HL-60 (cell line): ENCODE measurements around the gene TMEM101.
A peak's percentile ranks its signal among the peaks of the same experiment; 100 is the strongest.
"Not testable (repeated sequence)": the region's sequence is repeated elsewhere in the genome, so short reads cannot be mapped to it uniquely, and the experiment has no call there.

ENCODE experiments used
- DNase-seq, 2 experiments: peaks; one replicate each; pipeline ENCODE4 v3.0.0-alpha.2; 2010 to 2020; ENCODE audit warnings: low read depth in 1 of 2, low spot score in 1 of 2
- H3K27ac ChIP-seq: fragments of 250-450 bp; sonication (Bioruptor Pico); replicated peaks from 2 replicates; pipeline ENCODE4 v1.5.1; 2020; ENCODE audit warnings: mild to moderate bottlenecking, moderate library complexity
- H3K27me3 ChIP-seq: fragments of 250-450 bp; sonication (Bioruptor Pico); 2 replicates; pipeline ENCODE4 v1.5.1; 2021; ENCODE audit warnings: mild to moderate bottlenecking, moderate library complexity; ENCODE audit not compliant: insufficient read depth, poor library complexity, severe bottlenecking
- H3K4me3 ChIP-seq: replicated peaks from 2 replicates; pipeline ENCODE4 v1.5.1; 2011; ENCODE audit warnings: mild to moderate bottlenecking, control low read depth, low read length; ENCODE audit not compliant: insufficient read depth
- GABPA ChIP-seq: IDR thresholded peaks from 2 replicates; pipeline ENCODE4 v1.6.1; 2012; ENCODE audit warnings: low read depth
- POLR2AphosphoS5 ChIP-seq: IDR thresholded peaks from 2 replicates; pipeline ENCODE4 v1.6.1; 2012; ENCODE audit warnings: low read depth
- SPI1 ChIP-seq: IDR thresholded peaks from 2 replicates; pipeline ENCODE4 v1.6.1; 2012; ENCODE audit warnings: low read depth, mild to moderate bottlenecking, borderline replicate concordance
- TF ChIP-seq, protein P1 (sequence below): IDR thresholded peaks from 2 replicates; pipeline ENCODE4 v1.6.1; 2012; ENCODE audit warnings: low read depth; ENCODE audit not compliant: insufficient replicate concordance
- TF ChIP-seq, protein P2 (sequence below): IDR thresholded peaks from one replicate; pipeline ENCODE4 v1.5.1; 2011; ENCODE audit warnings: low read length, control low read depth, inconsistent platforms; ENCODE audit not compliant: insufficient read depth

Gene TMEM101

DNA sequence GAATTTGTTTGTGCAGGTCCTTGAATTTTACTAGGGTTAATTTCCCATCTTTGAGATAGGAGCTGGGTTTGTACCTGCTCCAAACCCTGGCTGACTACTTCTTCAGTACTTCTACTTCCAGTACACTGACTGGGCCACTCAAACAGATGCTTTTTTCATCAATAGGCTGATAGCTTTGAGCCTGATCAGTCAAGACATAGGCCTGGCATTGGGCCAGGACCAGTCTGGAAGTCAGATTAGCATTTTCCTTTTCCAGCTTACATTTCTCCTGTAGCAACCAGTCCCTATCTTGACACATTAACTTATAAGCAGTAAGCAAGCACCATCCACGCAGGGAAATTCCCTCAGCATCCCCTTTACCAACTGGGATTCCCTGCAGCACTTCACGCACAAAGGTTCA is 7.5 kb upstream of the TMEM101 start:
- TF ChIP-seq, protein P1, sequence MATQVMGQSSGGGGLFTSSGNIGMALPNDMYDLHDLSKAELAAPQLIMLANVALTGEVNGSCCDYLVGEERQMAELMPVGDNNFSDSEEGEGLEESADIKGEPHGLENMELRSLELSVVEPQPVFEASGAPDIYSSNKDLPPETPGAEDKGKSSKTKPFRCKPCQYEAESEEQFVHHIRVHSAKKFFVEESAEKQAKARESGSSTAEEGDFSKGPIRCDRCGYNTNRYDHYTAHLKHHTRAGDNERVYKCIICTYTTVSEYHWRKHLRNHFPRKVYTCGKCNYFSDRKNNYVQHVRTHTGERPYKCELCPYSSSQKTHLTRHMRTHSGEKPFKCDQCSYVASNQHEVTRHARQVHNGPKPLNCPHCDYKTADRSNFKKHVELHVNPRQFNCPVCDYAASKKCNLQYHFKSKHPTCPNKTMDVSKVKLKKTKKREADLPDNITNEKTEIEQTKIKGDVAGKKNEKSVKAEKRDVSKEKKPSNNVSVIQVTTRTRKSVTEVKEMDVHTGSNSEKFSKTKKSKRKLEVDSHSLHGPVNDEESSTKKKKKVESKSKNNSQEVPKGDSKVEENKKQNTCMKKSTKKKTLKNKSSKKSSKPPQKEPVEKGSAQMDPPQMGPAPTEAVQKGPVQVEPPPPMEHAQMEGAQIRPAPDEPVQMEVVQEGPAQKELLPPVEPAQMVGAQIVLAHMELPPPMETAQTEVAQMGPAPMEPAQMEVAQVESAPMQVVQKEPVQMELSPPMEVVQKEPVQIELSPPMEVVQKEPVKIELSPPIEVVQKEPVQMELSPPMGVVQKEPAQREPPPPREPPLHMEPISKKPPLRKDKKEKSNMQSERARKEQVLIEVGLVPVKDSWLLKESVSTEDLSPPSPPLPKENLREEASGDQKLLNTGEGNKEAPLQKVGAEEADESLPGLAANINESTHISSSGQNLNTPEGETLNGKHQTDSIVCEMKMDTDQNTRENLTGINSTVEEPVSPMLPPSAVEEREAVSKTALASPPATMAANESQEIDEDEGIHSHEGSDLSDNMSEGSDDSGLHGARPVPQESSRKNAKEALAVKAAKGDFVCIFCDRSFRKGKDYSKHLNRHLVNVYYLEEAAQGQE, result no peak
- TF ChIP-seq, protein P2, sequence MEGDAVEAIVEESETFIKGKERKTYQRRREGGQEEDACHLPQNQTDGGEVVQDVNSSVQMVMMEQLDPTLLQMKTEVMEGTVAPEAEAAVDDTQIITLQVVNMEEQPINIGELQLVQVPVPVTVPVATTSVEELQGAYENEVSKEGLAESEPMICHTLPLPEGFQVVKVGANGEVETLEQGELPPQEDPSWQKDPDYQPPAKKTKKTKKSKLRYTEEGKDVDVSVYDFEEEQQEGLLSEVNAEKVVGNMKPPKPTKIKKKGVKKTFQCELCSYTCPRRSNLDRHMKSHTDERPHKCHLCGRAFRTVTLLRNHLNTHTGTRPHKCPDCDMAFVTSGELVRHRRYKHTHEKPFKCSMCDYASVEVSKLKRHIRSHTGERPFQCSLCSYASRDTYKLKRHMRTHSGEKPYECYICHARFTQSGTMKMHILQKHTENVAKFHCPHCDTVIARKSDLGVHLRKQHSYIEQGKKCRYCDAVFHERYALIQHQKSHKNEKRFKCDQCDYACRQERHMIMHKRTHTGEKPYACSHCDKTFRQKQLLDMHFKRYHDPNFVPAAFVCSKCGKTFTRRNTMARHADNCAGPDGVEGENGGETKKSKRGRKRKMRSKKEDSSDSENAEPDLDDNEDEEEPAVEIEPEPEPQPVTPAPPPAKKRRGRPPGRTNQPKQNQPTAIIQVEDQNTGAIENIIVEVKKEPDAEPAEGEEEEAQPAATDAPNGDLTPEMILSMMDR, result no peak
- TF ChIP-seq POLR2AphosphoS5, result no peak
- TF ChIP-seq GABPA, result no peak
- no peak for TF ChIP-seq SPI1
- no peak overlapping the region for H3K4me3 ChIP-seq
- no peak for DNase-seq
- no peaks in the 10 kb centered on the region for H3K27me3 ChIP-seq
- H3K27ac ChIP-seq, result no peak overlapping the region

DNA sequence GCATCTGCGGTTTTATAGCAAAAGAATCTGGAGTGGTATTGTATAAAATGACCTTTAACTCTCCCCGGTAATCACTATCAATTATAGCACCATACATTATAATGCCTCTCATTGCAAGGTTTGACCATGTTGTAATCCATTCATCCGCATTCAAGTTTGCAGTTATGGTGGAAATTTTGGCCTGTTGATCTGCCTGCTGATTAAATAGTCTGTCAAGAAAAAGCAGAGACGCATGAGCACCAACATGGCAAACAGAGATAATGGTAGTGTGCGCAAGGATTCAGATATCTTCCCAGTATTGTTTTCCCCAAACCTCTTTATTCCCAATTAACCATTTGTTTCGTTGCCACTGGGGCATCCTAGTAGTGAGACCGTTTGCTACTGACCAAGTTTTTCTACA is 6.5 kb upstream of the TMEM101 start:
- not testable (repeated sequence) for H3K27me3 ChIP-seq, H3K4me3 ChIP-seq, DNase-seq, H3K27ac ChIP-seq

DNA sequence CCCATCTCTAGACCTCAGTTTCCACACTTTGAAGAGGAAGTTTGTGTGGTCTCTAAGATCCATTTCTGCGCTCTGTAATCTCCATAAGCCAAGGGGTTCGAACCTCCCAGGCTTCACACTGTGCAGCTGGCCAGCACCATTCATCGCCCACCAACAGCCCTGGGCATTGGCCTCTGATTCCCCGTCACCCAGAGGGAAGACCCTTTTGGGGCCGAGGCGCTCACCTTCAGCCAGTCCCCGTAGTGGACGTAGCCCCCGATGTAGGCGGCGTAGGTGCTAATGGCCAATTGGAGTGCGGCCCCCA is 678 bp downstream of the TMEM101 start:
- DNase-seq, result no peak
- no peak overlapping the region; the same call in 1 of the 2 replicates for H3K27ac ChIP-seq
- no peaks in the 10 kb centered on the region for H3K27me3 ChIP-seq
- TF ChIP-seq, protein P2, result no peak
- H3K4me3 ChIP-seq, result peak overlapping the region; percentile 83

DNA sequence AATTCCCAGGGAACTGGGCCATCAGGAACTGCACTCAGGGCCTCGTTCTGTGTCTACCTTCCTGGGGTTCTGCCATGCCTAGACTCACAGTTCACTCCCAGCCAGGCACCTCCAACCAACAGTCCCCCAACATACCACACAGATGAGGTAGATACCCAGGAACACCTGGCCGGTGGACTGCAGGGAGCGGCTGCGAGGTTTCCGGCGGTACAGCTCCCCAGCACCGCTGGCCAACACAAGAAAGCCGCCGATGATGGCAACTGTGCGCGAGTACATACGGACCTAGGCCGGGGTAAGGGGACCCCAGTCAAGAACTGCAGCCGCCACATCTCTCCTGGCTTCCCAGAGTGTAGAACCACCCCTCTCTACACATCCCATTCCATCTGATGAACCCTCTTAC is 1.9 kb downstream of the TMEM101 start:
- no peak for DNase-seq
- TF ChIP-seq SPI1 (no peak), POLR2AphosphoS5 (no peak), GABPA (no peak)
- TF ChIP-seq, protein P1, result no peak
- TF ChIP-seq, protein P2, result no peak
- Histone ChIP-seq H3K4me3 (no peak overlapping the region), H3K27ac (no peak overlapping the region), H3K27me3 (peaks cover 1% of the 10 kb centered on the region)
